Activated CD8-positive, alpha-beta T cell treated with anti-CD3 and anti-CD28 coated beads, Interleukin-2, amount 10 ng/mL, durations not matched to agents 7 days and 5 days (primary cell): Measurements from ENCODE around the gene NXPE3. TPM values are rescaled to one million over a fixed set of nuclear protein-coding genes. Genes with fewer than 3 reads are reported as not detected.
A peak's percentile ranks its signal among the peaks of the same experiment; 100 is the strongest.

Source experiments
- ATAC-seq: fragments of 150-1000 bp; cut with Tn5 transposase; one replicate; pipeline ENCODE4 v1.10.0; 2021; ENCODE audit warnings: moderate library complexity
- CTCF ChIA-PET: fragments of 350-600 bp; sonication (Branson Sonifier 250); formaldehyde crosslinking; loops from one replicate; lab custom pipeline; 2021; ENCODE audit warnings: antibody characterized with exemption; lab: Charles Lee
- POLR2A ChIA-PET: fragments of 350-600 bp; sonication (Branson Sonifier 250); formaldehyde crosslinking; loops from one replicate; lab custom pipeline; 2021; ENCODE audit warnings: antibody characterized with exemption; lab: Charles Lee
- DNase-seq: peaks from one replicate; pipeline ENCODE4 v3.0.0-alpha.2; 2020
- H3K27ac Mint-ChIP-seq: one replicate; pipeline ENCODE4 v1.8.0; 2021; ENCODE audit warnings: mild to moderate bottlenecking, mixed read lengths
- H3K27me3 Mint-ChIP-seq: one replicate; pipeline ENCODE4 v1.8.0; 2021; ENCODE audit warnings: low read depth, mixed read lengths
- H3K36me3 Mint-ChIP-seq: one replicate; pipeline ENCODE4 v1.8.0; 2021; ENCODE audit warnings: low read depth, mixed read lengths
- H3K4me1 Mint-ChIP-seq: one replicate; pipeline ENCODE4 v1.8.0; 2021; ENCODE audit warnings: low read depth, mixed read lengths
- H3K4me3 Mint-ChIP-seq: one replicate; pipeline ENCODE4 v1.8.0; 2021; ENCODE audit warnings: mild to moderate bottlenecking, mixed read lengths
- H3K9me3 Mint-ChIP-seq: one replicate; pipeline ENCODE4 v1.8.0; 2022; ENCODE audit warnings: mixed read lengths; ENCODE audit not compliant: insufficient read depth
- total RNA-seq, 2 experiments: library from RNA; stranded (reverse); gene quantifications; one replicate each; pipeline ENCODE4 v1.2.3, GENCODE V29; 2021

NXPE3 gene
- total RNA-seq, 2 experiments from 2014 or later: 25.7 to 29.5 TPM

GRCh38 chr3:101842935-101843330 lies 63.9 kb downstream of the NXPE3 start:
- ChIA-PET POLR2A (no interaction called here), CTCF (no interaction called here)
- H3K9me3 Mint-ChIP-seq: no peaks in the 10 kb centered on the region
- no peak overlapping the region for H3K27ac Mint-ChIP-seq
- peaks cover 10% of the 10 kb centered on the region for H3K4me1 Mint-ChIP-seq
- H3K4me3 Mint-ChIP-seq: no peak overlapping the region
- DNase-seq: no peak
- no peak for ATAC-seq
- no peaks in the 10 kb centered on the region for H3K27me3 Mint-ChIP-seq
- H3K36me3 Mint-ChIP-seq: peaks cover 25% of the 10 kb centered on the region

- Mint-ChIP-seq H3K27me3 (no peaks in the 10 kb centered on the region), H3K4me3 (no peak overlapping the region), H3K27ac (no peak overlapping the region), H3K4me1 (peaks cover 13% of the 10 kb centered on the region), H3K36me3 (peaks cover 28% of the 10 kb centered on the region), H3K9me3 (no peaks in the 10 kb centered on the region)
- DNase-seq (no peak), ATAC-seq (no peak)
- ChIA-PET CTCF (interaction anchor here (0.7 to 1.2 kb wide), 2 partner anchors 16 to 21 kb away, joined by 3 read pairs; no protein-coding TSS in a partner anchor), POLR2A (no interaction called here)
Measured at GRCh38 chr3:101845425-101845824, 66.4 kb downstream of the NXPE3 start.

GRCh38 chr3:101846709-101847108 lies 67.7 kb downstream of the NXPE3 start:
- no peak for DNase-seq
- peaks cover 33% of the 10 kb centered on the region for H3K36me3 Mint-ChIP-seq
- ATAC-seq: no peak
- ChIA-PET CTCF (interaction anchor here (1.0 to 2.1 kb wide), 4 partner anchors 17 to 379 kb away, joined by 3 to 6 read pairs (median 4); no protein-coding TSS in a partner anchor), POLR2A (interaction anchor here (0.7 kb wide), 1 partner anchor 160 kb away, joined by 4 read pairs; the partner anchor contains the start of gene RPL24)
- H3K27me3 Mint-ChIP-seq: no peaks in the 10 kb centered on the region
- H3K27ac Mint-ChIP-seq: no peak overlapping the region
- peaks cover 16% of the 10 kb centered on the region for H3K4me1 Mint-ChIP-seq
- H3K9me3 Mint-ChIP-seq: no peaks in the 10 kb centered on the region
- no peak overlapping the region for H3K4me3 Mint-ChIP-seq

- Mint-ChIP-seq H3K36me3 (peaks cover 35% of the 10 kb centered on the region), H3K4me1 (peaks cover 22% of the 10 kb centered on the region), H3K27ac (no peak overlapping the region), H3K9me3 (no peaks in the 10 kb centered on the region), H3K4me3 (no peak overlapping the region), H3K27me3 (no peaks in the 10 kb centered on the region)
- ChIA-PET CTCF (interaction anchor here (1.0 to 3.3 kb wide), 5 partner anchors 17 to 378 kb away, joined by 3 to 29 read pairs (median 5); no protein-coding TSS in a partner anchor), POLR2A (interaction anchor here (0.7 to 7.9 kb wide), 2 partner anchors 13 to 161 kb away, joined by 4 to 298 read pairs; partner anchors contain the start of gene RPL24)
- no peak for ATAC-seq
- no peak for DNase-seq
Measured at GRCh38 chr3:101847328-101847727, 68.3 kb downstream of the NXPE3 start.

- CTCF ChIA-PET: interaction anchor here (2.5 to 3.3 kb wide), 2 partner anchors 36 to 377 kb away, joined by 11 to 29 read pairs; no protein-coding TSS in a partner anchor
- Mint-ChIP-seq H3K36me3 (peaks cover 42% of the 10 kb centered on the region), H3K9me3 (no peaks in the 10 kb centered on the region), H3K27me3 (no peaks in the 10 kb centered on the region), H3K4me3 (peak overlapping the region; percentile 75), H3K4me1 (peaks cover 32% of the 10 kb centered on the region), H3K27ac (peak overlapping the region; percentile 80)
- ATAC-seq (no peak), DNase-seq (no peak)
- POLR2A ChIA-PET: interaction anchor here (1.2 to 7.9 kb wide), 8 partner anchors 14 to 374 kb away, joined by 3 to 298 read pairs (median 10); partner anchors contain the start of gene RPL24
Measured at GRCh38 chr3:101848326-101848725, 69.3 kb downstream of the NXPE3 start.

- H3K4me3 Mint-ChIP-seq: peak within 1 kb of the TSS; percentile 95
- no peaks in the 10 kb centered on the region for H3K27me3 Mint-ChIP-seq
- no peaks in the 10 kb centered on the region for H3K9me3 Mint-ChIP-seq
- peak; percentile 94 for DNase-seq
- ATAC-seq: peak; percentile 84
- peak within 1 kb of the TSS; percentile 97 for H3K27ac Mint-ChIP-seq
- peaks cover 49% of the 10 kb centered on the region for H3K36me3 Mint-ChIP-seq
- ChIA-PET POLR2A (interaction anchor here (0.7 to 7.9 kb wide), 36 partner anchors 12 to 380 kb away, joined by 3 to 298 read pairs (median 6); partner anchors contain the start of genes CEP97, NXPE3, PCNP and RPL24), CTCF (interaction anchor here (0.8 to 3.3 kb wide), 7 partner anchors 22 to 380 kb away, joined by 3 to 29 read pairs (median 6); no protein-coding TSS in a partner anchor)
- H3K4me1 Mint-ChIP-seq: peaks cover 38% of the 10 kb centered on the region
Measured at GRCh38 chr3:101848754-101849713, 70.0 kb downstream of the NXPE3 start, which contains the start of gene NFKBIZ. TSS of gene NFKBIZ (plus strand) at chr3:101849514. CDS start at chr3:101849629, 115 bp downstream.

- DNase-seq (peak; percentile 63), ATAC-seq (peak; percentile 48)
- CTCF ChIA-PET: interaction anchor here (0.8 to 3.3 kb wide), 8 partner anchors 22 to 379 kb away, joined by 3 to 29 read pairs (median 6); no protein-coding TSS in a partner anchor
- POLR2A ChIA-PET: interaction anchor here (0.7 to 7.9 kb wide), 36 partner anchors 11 to 379 kb away, joined by 3 to 298 read pairs (median 6); partner anchors contain the start of genes CEP97, NXPE3, PCNP and RPL24
- Mint-ChIP-seq H3K4me3 (peak overlapping the region; percentile 95), H3K27ac (peak overlapping the region; percentile 97), H3K27me3 (no peaks in the 10 kb centered on the region), H3K36me3 (peaks cover 54% of the 10 kb centered on the region), H3K4me1 (peaks cover 44% of the 10 kb centered on the region), H3K9me3 (no peaks in the 10 kb centered on the region)
Measured at GRCh38 chr3:101849714-101850245, 70.8 kb downstream of the NXPE3 start.

GRCh38 chr3:101850246-101851051 lies 71.4 kb downstream of the NXPE3 start:
- ATAC-seq (peak; percentile 14), DNase-seq (peak; percentile 75)
- ChIA-PET CTCF (interaction anchor here (0.8 to 3.3 kb wide), 13 partner anchors 23 to 379 kb away, joined by 3 to 29 read pairs (median 6); no protein-coding TSS in a partner anchor), POLR2A (interaction anchor here (0.9 to 7.9 kb wide), 30 partner anchors 10 to 379 kb away, joined by 3 to 298 read pairs (median 7); partner anchors contain the start of gene RPL24)
- peak overlapping the region; percentile 97 for H3K27ac Mint-ChIP-seq
- peaks cover 49% of the 10 kb centered on the region for H3K4me1 Mint-ChIP-seq
- peak overlapping the region; percentile 95 for H3K4me3 Mint-ChIP-seq
- H3K36me3 Mint-ChIP-seq: peaks cover 61% of the 10 kb centered on the region
- H3K27me3 Mint-ChIP-seq: no peaks in the 10 kb centered on the region
- no peaks in the 10 kb centered on the region for H3K9me3 Mint-ChIP-seq

GRCh38 chr3:101851072-101851770 lies 72.2 kb downstream of the NXPE3 start:
- Mint-ChIP-seq H3K4me1 (peaks cover 53% of the 10 kb centered on the region), H3K4me3 (peak overlapping the region; percentile 95), H3K27ac (peak overlapping the region; percentile 97), H3K9me3 (no peaks in the 10 kb centered on the region), H3K27me3 (no peaks in the 10 kb centered on the region), H3K36me3 (peaks cover 63% of the 10 kb centered on the region)
- DNase-seq (no peak), ATAC-seq (no peak)
- ChIA-PET CTCF (interaction anchor here (0.8 to 3.2 kb wide), 11 partner anchors 24 to 378 kb away, joined by 3 to 26 read pairs (median 6); no protein-coding TSS in a partner anchor), POLR2A (interaction anchor here (0.7 to 7.9 kb wide), 11 partner anchors 10 to 276 kb away, joined by 3 to 298 read pairs (median 6); partner anchors contain the start of gene CEP97)
